K562 (cell line): ENCODE measurements around the gene ZBTB16. TPM values are rescaled to one million over a fixed set of nuclear protein-coding genes. Genes with fewer than 3 reads are reported as not detected.

ENCODE experiments used
- ATAC-seq: fragments of 200-7000 bp; cut with Tn5 transposase; 3 replicates; pipeline ENCODE4 v1.9.1; 2020; ENCODE audit warnings: moderate library complexity
- BruUV-seq: library from RNA; stranded (reverse); fragments of 400-500 nt; replicated peaks from 2 replicates; lab custom pipeline; 2021; lab: Mats Ljungman, UMichigan
- CTCF ChIA-PET: fragments of 300-600 bp; formaldehyde crosslinking; extraction: SDS; loops from one replicate; lab custom pipeline; 2021; ENCODE audit warnings: low intra/inter-chr PET ratio; lab: Yijun Ruan, JAX
- POLR2A ChIA-PET: fragments of 300-600, 350-650 bp; sonication (Branson Sonifier 250); formaldehyde crosslinking; extraction: SDS; loops from one replicate; lab custom pipeline; 2021; ENCODE audit warnings: antibody characterized with exemption, inconsistent platforms; lab: Yijun Ruan, JAX
- DNase-seq, 4 experiments: peaks; one replicate each; pipeline versions ENCODE4 v3.0.0 to v3.0.0-alpha.2; 2011 to 2018; ENCODE audit warnings: low spot score in 3 of 4, mixed read lengths in 3 of 4; ENCODE audit errors: extremely low read depth in 1 of 4
- FAIRE-seq: peaks from 2 replicates; lab custom pipeline; 2011; peaks lifted over from hg19 to GRCh38; lab: Jason Lieb, UNC
- H2AFZ ChIP-seq: 2 replicates; pipeline ENCODE4 v1.6.0; 2011; ENCODE audit warnings: low read depth, low read length, control low read depth, inconsistent platforms
- H3K27ac ChIP-seq: fragments of 200-600 bp; 3 replicates; pipeline ENCODE4 v1.8.0; 2011; ENCODE audit warnings: low read depth, mild to moderate bottlenecking, control low read depth, inconsistent platforms, low read length, moderate library complexity, mixed read lengths; ENCODE audit errors: extremely low read depth
- H3K27me3 ChIP-seq, 2 experiments: fragments of 300-600 bp in 1 of 2; 2 replicates in 1 of 2; 3 replicates in 1 of 2; pipeline versions ENCODE4 v1.6.0 to v1.8.0; 2011; ENCODE audit warnings: inconsistent platforms in 2 of 2, low read length in 2 of 2, mild to moderate bottlenecking in 1 of 2, mixed read lengths in 1 of 2, moderate library complexity in 1 of 2; ENCODE audit not compliant: control insufficient read depth in 2 of 2, insufficient read depth in 2 of 2
- H3K36me3 ChIP-seq: fragments of 300-600 bp; 3 replicates; pipeline ENCODE4 v1.8.0; 2011; ENCODE audit warnings: mild to moderate bottlenecking, low read length, inconsistent platforms; ENCODE audit not compliant: control insufficient read depth, insufficient read depth
- H3K4me1 ChIP-seq, 2 experiments: fragments of 200-600 bp in 1 of 2; replicated peaks in 1 of 2; 2 replicates in 1 of 2; 3 replicates in 1 of 2; pipeline versions ENCODE4 v1.5.1 to v1.8.0; 2011; ENCODE audit warnings: inconsistent platforms in 2 of 2, low read length in 2 of 2, mild to moderate bottlenecking in 1 of 2, mixed read lengths in 1 of 2, moderate library complexity in 1 of 2; ENCODE audit not compliant: control insufficient read depth in 2 of 2, insufficient read depth in 2 of 2
- H3K4me2 ChIP-seq: 2 replicates; pipeline ENCODE4 v1.6.1; 2011; ENCODE audit warnings: low read length, control low read depth, inconsistent platforms, mixed read lengths; ENCODE audit not compliant: insufficient read depth
- H3K4me3 ChIP-seq: fragments of 200-600 bp; sonication (generic), shearing (Covaris generic); 2 replicates; pipeline ENCODE4 v1.5.1; 2016; ENCODE audit warnings: control low read depth, inconsistent platforms
- H3K79me2 ChIP-seq: fragments of 200-600 bp; 3 replicates; pipeline ENCODE4 v1.8.0; 2011; ENCODE audit warnings: low read length, inconsistent platforms; ENCODE audit not compliant: control insufficient read depth, insufficient read depth
- H3K9ac ChIP-seq, 2 experiments: 2 replicates each; pipeline versions ENCODE4 v1.6.0 to v1.6.1; 2011; ENCODE audit warnings: low read depth in 2 of 2, low read length in 2 of 2, control low read depth in 1 of 2, inconsistent platforms in 1 of 2, mild to moderate bottlenecking in 1 of 2, mixed read lengths in 1 of 2; ENCODE audit not compliant: insufficient read depth in 1 of 2
- H3K9me1 ChIP-seq: one replicate; pipeline ENCODE4 v1.6.0; 2011; ENCODE audit warnings: inconsistent platforms, mild to moderate bottlenecking, low read length, moderate library complexity; ENCODE audit not compliant: control insufficient read depth, insufficient read depth
- H3K9me3 ChIP-seq: replicated peaks from 2 replicates; pipeline ENCODE4 v1.5.1; 2011; ENCODE audit warnings: low read depth, low read length, inconsistent platforms; ENCODE audit not compliant: control insufficient read depth, insufficient read depth
- H4K20me1 ChIP-seq: replicated peaks from 2 replicates; pipeline ENCODE4 v1.6.1; 2011; ENCODE audit warnings: low read length, inconsistent platforms, mixed read lengths; ENCODE audit not compliant: control insufficient read depth, insufficient read depth
- CAMTA2 ChIP-seq: fragments of 250-450 bp; sonication (Bioruptor Pico); conservative IDR thresholded peaks from 2 replicates; pipeline ENCODE4 v1.5.1; 2022
- FOXA3 ChIP-seq, 2 experiments: fragments of 450-650 bp in 1 of 2; sonication (generic) in 1 of 2; formaldehyde crosslinking; IDR thresholded peaks in 1 of 2; conservative IDR thresholded peaks in 1 of 2; 2 replicates each; pipeline versions ENCODE4 v1.4.0 to v1.8.0; 2020 to 2022; ENCODE audit warnings: mild to moderate bottlenecking in 2 of 2, missing genetic modification reagents in 1 of 2
- FUS ChIP-seq: fragments of 200-400 bp; formaldehyde crosslinking; optimal IDR thresholded peaks from 2 replicates; pipeline ENCODE3; 2017; ENCODE audit warnings: low read depth, low read length
- HIVEP1 ChIP-seq: fragments of 250-450 bp; sonication (Bioruptor Pico); IDR thresholded peaks from 2 replicates; pipeline ENCODE4 v1.4.0; 2020; ENCODE audit warnings: mild to moderate bottlenecking
- HMGN3 ChIP-seq: IDR thresholded peaks from 2 replicates; pipeline ENCODE4 v1.6.1; 2011; ENCODE audit warnings: borderline replicate concordance, low read depth, mild to moderate bottlenecking, mixed read lengths, low read length; ENCODE audit not compliant: insufficient read length; ENCODE audit errors: extremely low read depth
- MTA2 ChIP-seq: fragments of 450-650 bp; IDR thresholded peaks from 2 replicates; pipeline ENCODE4 v1.6.1; 2016; ENCODE audit warnings: low read depth
- SMAD1 ChIP-seq: fragments of 150-350 bp; IDR thresholded peaks from 2 replicates; pipeline ENCODE4 v1.6.1; 2014; ENCODE audit warnings: low read length, low read depth; ENCODE audit not compliant: partially characterized antibody
- SOX6 ChIP-seq: fragments of 450-650 bp; IDR thresholded peaks from 2 replicates; pipeline ENCODE4 v1.6.1; 2014; ENCODE audit warnings: mild to moderate bottlenecking
- SREBF2 ChIP-seq: sonication (generic); formaldehyde crosslinking; IDR thresholded peaks from 2 replicates; pipeline ENCODE4 v1.4.0; 2020; ENCODE audit warnings: mild to moderate bottlenecking, missing genetic modification reagents
- ZNF277 ChIP-seq: fragments of 250-450 bp; sonication (Bioruptor Pico); IDR thresholded peaks from 2 replicates; pipeline ENCODE4 v1.8.0; 2022; ENCODE audit warnings: inconsistent platforms, mild to moderate bottlenecking, moderate library complexity, borderline replicate concordance
- ZNF75A ChIP-seq: fragments of 450-650 bp; formaldehyde crosslinking; IDR thresholded peaks from 2 replicates; pipeline ENCODE4 v1.4.0; 2020; ENCODE audit warnings: mild to moderate bottlenecking
- ZNF77 ChIP-seq: fragments of 250-450 bp; sonication (Bioruptor Pico); IDR thresholded peaks from 2 replicates; pipeline ENCODE4 v1.5.0; 2020
- ZSCAN29 ChIP-seq: fragments of 450-650 bp; IDR thresholded peaks from 2 replicates; pipeline ENCODE4 v1.6.1; 2017
- WGBS: fragments of 100-300 bp; shearing (Covaris generic); methylation state at CpG from one replicate; pipeline ENCODE4 v1.1.6; 2016; ENCODE audit warnings: low coverage, mixed read lengths; ENCODE audit not compliant: insufficient coverage; ENCODE audit errors: missing lambda C conversion rate; 5-methylcytosine and 5-hydroxymethylcytosine counted together
- in situ Hi-C: fragments of 300-500 bp; cut with MboI; formaldehyde crosslinking; loops from 4 replicates; pipeline ENCODE4 v1.15.0; 2018; ENCODE audit warnings: inconsistent platforms, mixed read lengths
- intact Hi-C: fragments of 100-400 bp; cut with micrococcal nuclease; formaldehyde crosslinking; loops from 2 replicates; pipeline ENCODE4 v1.14.2; 2022
- polyA plus RNA-seq, 8 experiments: library from polyadenylated mRNA; depleted of rRNA in 4 of 8; stranded (reverse) in 5 of 8; unstranded in 3 of 8; fragments of >200 nt; fragmentation: Nextera tagmentation in 2 of 8; fragmentation: Illumina TruSeq in 1 of 8; extraction: Ambion mirVana in 2 of 8; extraction: Trizol in 1 of 8; gene quantifications; 2 replicates each; pipeline versions ENCODE4 v1.2.1 to v1.2.3, GENCODE V29; 2011 to 2014; ENCODE audit warnings: inconsistent platforms in 1 of 8, missing spikeins in 1 of 8
- total RNA-seq, 7 experiments: library from RNA; depleted of rRNA in 6 of 7; stranded (reverse); fragments of >200 nt in 6 of 7; fragmentation: Illumina TruSeq in 2 of 7; extraction: Trizol in 2 of 7; gene quantifications; 2 replicates each; pipeline versions ENCODE4 v1.2.1 to v1.2.3, GENCODE V29; 2011 to 2021; ENCODE audit warnings: low replicate concordance in 1 of 7
- TF ChIP-seq, protein P1 (sequence below): fragments of 250-450 bp; sonication (Bioruptor Pico); IDR thresholded peaks from 2 replicates; pipeline ENCODE4 v1.4.0; 2020; ENCODE audit warnings: borderline replicate concordance
- TF ChIP-seq, protein P2 (sequence below): fragments of 250-450 bp; sonication (Bioruptor Pico); IDR thresholded peaks from 2 replicates; pipeline ENCODE4 v1.5.0; 2020; ENCODE audit warnings: mild to moderate bottlenecking

The ZBTB16 gene
- total and polyA plus RNA-seq, 9 of the 15 experiments (the other 6 are each of a cell fraction or from before 2014, with no cell fraction given) = 0.06 to 0.40 (median 0.24) TPM; not detected in 4

DNA sequence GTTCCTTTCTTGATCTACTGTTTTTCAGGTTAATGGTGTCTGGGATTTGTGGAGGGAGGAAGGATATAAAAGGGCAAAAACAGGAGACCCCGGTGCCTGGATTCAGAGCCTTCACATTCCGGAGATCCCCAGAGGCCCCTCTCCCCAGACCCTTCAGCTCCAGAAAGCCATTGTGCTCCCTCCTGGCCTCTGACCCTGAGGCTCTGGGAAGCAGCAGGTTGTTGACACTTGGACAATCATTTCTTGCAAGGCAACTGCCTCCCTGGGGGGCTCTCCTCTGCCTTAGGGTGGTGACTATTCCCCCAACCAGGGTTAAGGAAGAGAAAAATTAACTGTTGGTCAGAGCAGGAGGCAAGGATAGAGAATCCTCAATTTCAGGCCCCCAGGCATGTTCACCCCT, 149.8 kb downstream of the ZBTB16 start (continued):
- no peak for TF ChIP-seq ZNF77

- BruUV-seq = no TSS peak
- ATAC-seq (no peak), DNase-seq (no peak)
- Histone ChIP-seq H3K27me3 (no peaks in the 10 kb centered on the region), H4K20me1 (no peaks in the 10 kb centered on the region), H3K4me3 (no peak overlapping the region), H3K9ac (no peak overlapping the region)
- in situ Hi-C loops (no loop called here), intact Hi-C loops (no loop called here)
- CTCF ChIA-PET = no interaction called here
- TF ChIP-seq MTA2 (no peak), HIVEP1 (no peak), FOXA3 (CRISPR knock-in tag; conservative IDR thresholded peaks at IDR 0.05 in 1 of 2, IDR thresholded peaks at IDR 0.05 in 1 of 2) (no peak), SOX6 (no peak), SREBF2 (CRISPR knock-in tag) (no peak), HMGN3 (no peak), ZNF75A (CRISPR knock-in tag) (no peak), SMAD1 (no peak), CAMTA2 (CRISPR knock-in tag) (no peak), ZNF277 (CRISPR knock-in tag) (no peak), FUS (no peak), ZSCAN29 (no peak)
- TF ChIP-seq, protein P1, sequence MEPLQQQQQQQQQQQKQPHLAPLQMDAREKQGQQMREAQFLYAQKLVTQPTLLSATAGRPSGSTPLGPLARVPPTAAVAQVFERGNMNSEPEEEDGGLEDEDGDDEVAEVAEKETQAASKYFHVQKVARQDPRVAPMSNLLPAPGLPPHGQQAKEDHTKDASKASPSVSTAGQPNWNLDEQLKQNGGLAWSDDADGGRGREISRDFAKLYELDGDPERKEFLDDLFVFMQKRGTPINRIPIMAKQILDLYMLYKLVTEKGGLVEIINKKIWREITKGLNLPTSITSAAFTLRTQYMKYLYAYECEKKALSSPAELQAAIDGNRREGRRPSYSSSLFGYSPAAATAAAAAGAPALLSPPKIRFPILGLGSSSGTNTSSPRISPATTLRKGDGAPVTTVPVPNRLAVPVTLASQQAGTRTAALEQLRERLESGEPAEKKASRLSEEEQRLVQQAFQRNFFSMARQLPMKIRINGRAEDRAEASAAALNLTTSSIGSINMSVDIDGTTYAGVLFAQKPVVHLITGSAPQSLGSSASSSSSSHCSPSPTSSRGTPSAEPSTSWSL (CRISPR knock-in tag) = no peak
- TF ChIP-seq, protein P2, sequence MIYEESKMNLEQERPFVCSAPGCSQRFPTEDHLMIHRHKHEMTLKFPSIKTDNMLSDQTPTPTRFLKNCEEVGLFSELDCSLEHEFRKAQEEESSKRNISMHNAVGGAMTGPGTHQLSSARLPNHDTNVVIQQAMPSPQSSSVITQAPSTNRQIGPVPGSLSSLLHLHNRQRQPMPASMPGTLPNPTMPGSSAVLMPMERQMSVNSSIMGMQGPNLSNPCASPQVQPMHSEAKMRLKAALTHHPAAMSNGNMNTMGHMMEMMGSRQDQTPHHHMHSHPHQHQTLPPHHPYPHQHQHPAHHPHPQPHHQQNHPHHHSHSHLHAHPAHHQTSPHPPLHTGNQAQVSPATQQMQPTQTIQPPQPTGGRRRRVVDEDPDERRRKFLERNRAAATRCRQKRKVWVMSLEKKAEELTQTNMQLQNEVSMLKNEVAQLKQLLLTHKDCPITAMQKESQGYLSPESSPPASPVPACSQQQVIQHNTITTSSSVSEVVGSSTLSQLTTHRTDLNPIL (CRISPR knock-in tag) = no peak
- TF ChIP-seq, all 486 proteins: peak for 0
- no peaks in the 10 kb centered on the region for H3K9me1 ChIP-seq
- peak overlapping the region; percentile 52; the same call in 1 of the 2 replicates for H2AFZ ChIP-seq
- FAIRE-seq = no peak
- H3K36me3 ChIP-seq = no peaks in the 10 kb centered on the region
- 82% methylated on average over 8 of the region's 9 CpGs for WGBS
- H3K27ac ChIP-seq = no peak overlapping the region
- H3K4me1 ChIP-seq = peaks cover 6 to 28% of the 10 kb centered on the region in 2 experiments; a peak in 4 of 5 replicates
- H3K4me2 ChIP-seq = no peak overlapping the region
- no peaks in the 10 kb centered on the region for H3K9me3 ChIP-seq
- no peaks in the 10 kb centered on the region for H3K79me2 ChIP-seq
- POLR2A ChIA-PET = interaction anchor here (0.6 to 1.5 kb wide), 3 partner anchors 17 to 1677 kb away, joined by 3 read pairs; no protein-coding TSS in a partner anchor
Observed at GRCh38 chr11:114209904-114210303, 150.4 kb downstream of the ZBTB16 start.
